GM12865 (cell line): ENCODE results near the gene FGF4.

ENCODE experiments used
- DNase-seq: peaks from one replicate; pipeline ENCODE4 v3.0.0; 2010; ENCODE audit warnings: low read depth
- H3K4me3 ChIP-seq: 2 replicates; pipeline ENCODE4 v1.5.1; 2011; ENCODE audit warnings: mild to moderate bottlenecking, low read depth, low read length, control low read depth
- TF ChIP-seq, protein P1 (sequence below): IDR thresholded peaks from 2 replicates; pipeline ENCODE4 v1.5.1; 2011; ENCODE audit warnings: low read length, control low read depth, low read depth, inconsistent platforms; ENCODE audit not compliant: insufficient read depth; ENCODE audit errors: missing control alignments

The FGF4 gene

DNA sequence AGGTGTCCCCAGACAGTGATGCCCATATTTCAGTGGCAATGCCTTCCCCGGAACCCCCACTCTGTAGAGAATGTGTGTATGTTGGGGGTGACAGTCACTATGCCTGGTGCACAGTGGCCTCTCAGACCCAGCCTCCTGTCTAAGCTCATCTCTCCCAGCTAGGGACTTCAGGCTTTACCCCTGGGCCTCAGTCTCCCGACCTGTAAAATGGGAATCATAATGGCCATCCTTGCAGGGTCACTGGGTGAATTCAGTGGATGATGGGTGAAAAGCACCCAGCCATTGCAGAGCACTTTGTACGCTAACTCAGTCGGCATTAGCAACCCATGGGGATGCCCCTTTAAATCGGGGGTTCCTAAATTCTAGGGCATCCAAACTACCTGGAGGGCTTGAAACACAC, 25.1 kb upstream of the FGF4 start:
- H3K4me3 ChIP-seq = no peak overlapping the region
- TF ChIP-seq, protein P1, sequence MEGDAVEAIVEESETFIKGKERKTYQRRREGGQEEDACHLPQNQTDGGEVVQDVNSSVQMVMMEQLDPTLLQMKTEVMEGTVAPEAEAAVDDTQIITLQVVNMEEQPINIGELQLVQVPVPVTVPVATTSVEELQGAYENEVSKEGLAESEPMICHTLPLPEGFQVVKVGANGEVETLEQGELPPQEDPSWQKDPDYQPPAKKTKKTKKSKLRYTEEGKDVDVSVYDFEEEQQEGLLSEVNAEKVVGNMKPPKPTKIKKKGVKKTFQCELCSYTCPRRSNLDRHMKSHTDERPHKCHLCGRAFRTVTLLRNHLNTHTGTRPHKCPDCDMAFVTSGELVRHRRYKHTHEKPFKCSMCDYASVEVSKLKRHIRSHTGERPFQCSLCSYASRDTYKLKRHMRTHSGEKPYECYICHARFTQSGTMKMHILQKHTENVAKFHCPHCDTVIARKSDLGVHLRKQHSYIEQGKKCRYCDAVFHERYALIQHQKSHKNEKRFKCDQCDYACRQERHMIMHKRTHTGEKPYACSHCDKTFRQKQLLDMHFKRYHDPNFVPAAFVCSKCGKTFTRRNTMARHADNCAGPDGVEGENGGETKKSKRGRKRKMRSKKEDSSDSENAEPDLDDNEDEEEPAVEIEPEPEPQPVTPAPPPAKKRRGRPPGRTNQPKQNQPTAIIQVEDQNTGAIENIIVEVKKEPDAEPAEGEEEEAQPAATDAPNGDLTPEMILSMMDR = no peak
- no peak for DNase-seq

DNA sequence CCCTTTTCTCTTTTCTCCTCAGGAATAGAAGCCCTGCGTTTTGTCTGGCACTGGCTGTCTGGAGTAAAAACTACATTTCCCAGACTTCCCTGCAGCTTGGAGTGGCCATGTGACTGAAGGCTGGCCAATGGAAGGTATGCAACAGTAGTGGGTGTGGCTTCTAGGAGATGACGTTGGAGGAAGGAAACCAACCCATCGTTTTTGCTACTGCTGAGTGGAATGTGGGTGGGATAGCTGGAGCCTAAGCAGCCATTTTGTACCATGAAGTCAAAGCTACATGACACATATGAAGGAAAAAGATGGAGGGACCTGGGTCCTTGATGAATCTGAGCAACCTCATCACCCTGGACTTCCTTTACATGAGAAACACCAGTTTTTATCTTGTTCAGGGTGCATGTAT, 24.4 kb upstream of the FGF4 start:
- peak; percentile 20 for DNase-seq
- TF ChIP-seq, protein P1 = no peak

DNA sequence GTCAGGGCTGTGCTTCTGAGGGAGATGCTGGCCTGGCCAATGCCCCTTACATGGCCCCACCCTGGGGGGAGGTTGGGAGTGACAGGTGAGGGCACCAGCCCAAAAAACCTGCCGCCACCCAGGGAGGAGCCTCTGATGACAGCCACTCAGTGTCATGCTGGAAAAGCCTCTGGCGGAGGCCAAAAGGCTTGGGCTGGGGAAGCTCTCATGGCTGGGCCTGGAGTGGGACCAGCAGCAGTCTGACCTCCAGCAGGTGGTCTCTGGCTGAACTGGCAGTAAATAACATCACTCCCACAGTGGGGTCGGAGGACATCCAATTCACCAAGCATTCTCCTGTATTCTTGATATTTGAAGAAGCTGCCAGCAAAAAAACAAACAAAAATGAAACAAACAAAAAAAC, 24.0 kb upstream of the FGF4 start:
- TF ChIP-seq, protein P1 = no peak
- H3K4me3 ChIP-seq = no peak overlapping the region
- no peak for DNase-seq

More for the DNA sequence above, 24.4 kb upstream of the FGF4 start:
- H3K4me3 ChIP-seq = no peak overlapping the region

DNA sequence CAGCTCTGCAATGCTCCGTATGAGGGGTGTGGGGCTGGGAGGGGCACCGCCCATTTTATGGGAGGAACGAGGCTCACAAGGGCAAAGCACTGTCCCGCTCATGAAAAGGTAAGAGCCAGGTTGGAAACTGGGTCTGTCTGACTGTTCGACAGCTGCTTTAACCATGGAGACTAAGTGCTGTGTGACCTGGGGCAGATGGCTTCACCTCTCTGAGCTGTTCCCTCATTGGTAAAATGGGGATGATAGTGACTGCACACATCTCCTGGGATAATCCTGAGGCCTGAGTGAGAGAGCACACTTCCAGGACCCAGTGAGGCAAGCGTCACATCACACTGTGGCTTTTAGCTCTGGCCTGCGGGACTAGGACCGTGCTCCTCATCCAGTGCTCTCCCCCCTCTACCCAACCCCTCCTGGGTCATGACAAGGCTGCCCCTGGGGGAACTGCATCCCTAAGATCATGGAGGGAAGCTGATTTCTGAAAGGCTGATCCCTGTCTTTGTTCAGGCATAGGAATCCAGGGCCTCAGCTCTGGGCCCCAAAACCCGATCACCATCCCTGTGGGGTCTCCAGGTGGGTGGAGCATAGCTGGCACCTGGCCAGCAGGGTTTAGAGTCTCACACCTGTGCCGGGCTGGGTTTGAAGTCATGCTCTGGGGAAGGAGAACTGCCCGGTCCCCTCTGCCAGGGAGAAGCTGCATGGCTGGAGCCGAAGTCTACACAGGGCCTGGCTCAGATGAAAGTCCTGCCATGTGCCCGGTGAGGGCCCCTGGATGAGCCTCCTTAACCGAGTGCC, 22.8 kb upstream of the FGF4 start:
- H3K4me3 ChIP-seq = no peak overlapping the region
- TF ChIP-seq, protein P1 = no peak

DNA sequence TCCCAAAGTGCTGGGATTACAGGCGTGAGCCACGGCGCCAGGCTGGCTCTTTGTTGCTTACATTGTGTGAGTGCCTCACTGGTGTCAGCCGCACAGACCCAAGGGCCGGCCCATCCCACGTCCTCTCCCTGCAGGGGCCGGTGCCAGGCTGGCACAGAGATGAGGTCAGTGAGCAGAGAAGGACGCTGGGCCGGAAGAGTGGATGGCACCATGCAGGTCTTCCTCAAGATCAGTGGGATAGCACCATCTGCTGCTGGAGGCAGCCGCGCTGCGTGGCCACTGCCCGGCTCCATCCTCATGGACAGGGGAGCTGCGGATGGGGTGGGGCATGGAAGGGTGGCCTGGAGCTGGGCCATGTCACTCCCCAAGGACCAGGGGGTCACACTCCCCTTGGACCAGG, 22.0 kb upstream of the FGF4 start:
- no peak overlapping the region for H3K4me3 ChIP-seq
- DNase-seq = no peak
- TF ChIP-seq, protein P1 = no peak

More for the DNA sequence above, 22.8 kb upstream of the FGF4 start:
- no peak for DNase-seq

DNA sequence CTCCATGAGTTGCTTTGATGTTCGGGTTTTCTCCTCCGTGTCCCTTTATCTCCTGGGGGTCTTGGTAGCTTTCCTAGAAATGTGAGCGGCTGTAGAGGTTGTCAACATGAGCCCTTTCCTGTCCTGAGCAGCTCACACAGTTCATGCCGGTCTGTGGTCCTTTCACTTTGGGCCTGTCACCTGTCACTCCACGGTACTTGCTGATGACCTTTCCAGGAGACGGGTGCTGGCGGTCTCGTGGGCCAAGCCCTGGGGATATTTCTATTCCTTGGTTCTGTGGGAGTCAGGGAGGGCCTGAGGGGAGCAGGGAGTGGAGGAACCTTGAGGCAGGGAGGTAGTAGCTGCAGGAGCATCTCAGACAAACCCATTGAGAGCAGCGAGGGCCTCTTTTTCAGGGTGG, 20.9 kb upstream of the FGF4 start:
- DNase-seq = no peak
- TF ChIP-seq, protein P1 = no peak
- H3K4me3 ChIP-seq = no peak overlapping the region
